SK-N-SH treated with all-trans-retinoic acid at 6 μM for 48 hours (cell line): ENCODE measurements around the gene LRRC2.

Source experiments
- ARNTL ChIP-seq: fragments of 450-650 bp; formaldehyde crosslinking; IDR thresholded peaks from 2 replicates; pipeline ENCODE4 v1.5.0; 2020; ENCODE audit warnings: low read depth, mild to moderate bottlenecking, moderate library complexity, borderline replicate concordance
- BACH2 ChIP-seq: fragments of 250-450 bp; sonication (Bioruptor Pico); IDR thresholded peaks from 2 replicates; pipeline ENCODE4 v1.9.0; 2021; ENCODE audit warnings: mild to moderate bottlenecking, borderline replicate concordance
- GLIS3 ChIP-seq: fragments of 250-450 bp; sonication (Bioruptor Pico); IDR thresholded peaks from 2 replicates; pipeline ENCODE4 v1.5.0; 2020; ENCODE audit warnings: mild to moderate bottlenecking, moderate library complexity
- SNAI2 ChIP-seq: fragments of 250-450 bp; sonication (Bioruptor Pico); IDR thresholded peaks from 2 replicates; pipeline ENCODE4 v1.5.0; 2020; ENCODE audit warnings: mild to moderate bottlenecking, moderate library complexity
- TCF4 ChIP-seq: fragments of 250-450 bp; sonication (Bioruptor Pico); IDR thresholded peaks from 2 replicates; pipeline ENCODE4 v1.8.0; 2021; ENCODE audit warnings: mild to moderate bottlenecking, moderate library complexity, borderline replicate concordance
- ZNF8 ChIP-seq: fragments of 450-650 bp; formaldehyde crosslinking; IDR thresholded peaks from 2 replicates; pipeline ENCODE4 v1.5.0; 2020; ENCODE audit warnings: mild to moderate bottlenecking, moderate library complexity
- TF ChIP-seq, protein P1 (sequence below): fragments of 250-450 bp; sonication (Bioruptor Pico); IDR thresholded peaks from 2 replicates; pipeline ENCODE4 v1.5.1; 2020; ENCODE audit warnings: low read depth, mild to moderate bottlenecking, moderate library complexity
- TF ChIP-seq, protein P2 (sequence below): fragments of 250-450 bp; sonication (Bioruptor Pico); IDR thresholded peaks from 2 replicates; pipeline ENCODE4 v1.8.0; 2020; ENCODE audit warnings: mild to moderate bottlenecking, moderate library complexity, borderline replicate concordance

DNA sequence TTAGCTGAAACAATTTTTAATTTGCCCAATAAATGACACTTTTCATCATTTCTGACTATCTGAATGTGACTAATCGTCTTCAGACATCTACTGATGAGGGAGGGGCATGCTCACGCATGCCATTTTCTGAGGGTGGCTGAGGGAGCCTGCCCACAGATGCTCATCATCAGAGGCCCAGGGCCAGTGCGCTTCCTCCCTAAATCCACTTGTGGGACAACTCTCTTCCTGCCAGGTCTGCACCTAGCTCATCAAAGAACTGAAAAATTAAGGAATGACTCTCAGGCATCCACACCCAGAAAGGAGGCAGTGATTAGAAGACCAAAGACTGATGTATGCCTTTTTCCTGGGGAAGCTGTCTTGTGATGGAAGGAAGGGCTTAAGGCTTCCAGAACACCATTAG, 45.6 kb downstream of the LRRC2 start:
- TF ChIP-seq ARNTL (no peak), BACH2 (no peak), TCF4 (CRISPR knock-in tag) (no peak), ZNF8 (CRISPR knock-in tag) (no peak), GLIS3 (CRISPR knock-in tag) (no peak), SNAI2 (CRISPR knock-in tag) (no peak)
- TF ChIP-seq, protein P1, sequence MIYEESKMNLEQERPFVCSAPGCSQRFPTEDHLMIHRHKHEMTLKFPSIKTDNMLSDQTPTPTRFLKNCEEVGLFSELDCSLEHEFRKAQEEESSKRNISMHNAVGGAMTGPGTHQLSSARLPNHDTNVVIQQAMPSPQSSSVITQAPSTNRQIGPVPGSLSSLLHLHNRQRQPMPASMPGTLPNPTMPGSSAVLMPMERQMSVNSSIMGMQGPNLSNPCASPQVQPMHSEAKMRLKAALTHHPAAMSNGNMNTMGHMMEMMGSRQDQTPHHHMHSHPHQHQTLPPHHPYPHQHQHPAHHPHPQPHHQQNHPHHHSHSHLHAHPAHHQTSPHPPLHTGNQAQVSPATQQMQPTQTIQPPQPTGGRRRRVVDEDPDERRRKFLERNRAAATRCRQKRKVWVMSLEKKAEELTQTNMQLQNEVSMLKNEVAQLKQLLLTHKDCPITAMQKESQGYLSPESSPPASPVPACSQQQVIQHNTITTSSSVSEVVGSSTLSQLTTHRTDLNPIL (CRISPR knock-in tag) = no peak
- TF ChIP-seq, protein P2, sequence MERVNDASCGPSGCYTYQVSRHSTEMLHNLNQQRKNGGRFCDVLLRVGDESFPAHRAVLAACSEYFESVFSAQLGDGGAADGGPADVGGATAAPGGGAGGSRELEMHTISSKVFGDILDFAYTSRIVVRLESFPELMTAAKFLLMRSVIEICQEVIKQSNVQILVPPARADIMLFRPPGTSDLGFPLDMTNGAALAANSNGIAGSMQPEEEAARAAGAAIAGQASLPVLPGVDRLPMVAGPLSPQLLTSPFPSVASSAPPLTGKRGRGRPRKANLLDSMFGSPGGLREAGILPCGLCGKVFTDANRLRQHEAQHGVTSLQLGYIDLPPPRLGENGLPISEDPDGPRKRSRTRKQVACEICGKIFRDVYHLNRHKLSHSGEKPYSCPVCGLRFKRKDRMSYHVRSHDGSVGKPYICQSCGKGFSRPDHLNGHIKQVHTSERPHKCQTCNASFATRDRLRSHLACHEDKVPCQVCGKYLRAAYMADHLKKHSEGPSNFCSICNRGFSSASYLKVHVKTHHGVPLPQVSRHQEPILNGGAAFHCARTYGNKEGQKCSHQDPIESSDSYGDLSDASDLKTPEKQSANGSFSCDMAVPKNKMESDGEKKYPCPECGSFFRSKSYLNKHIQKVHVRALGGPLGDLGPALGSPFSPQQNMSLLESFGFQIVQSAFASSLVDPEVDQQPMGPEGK (CRISPR knock-in tag) = no peak
